Mononuclear cell (primary cell): ENCODE data around the gene SVIL. TPM values are rescaled to one million over a fixed set of nuclear protein-coding genes. Genes with fewer than 3 reads are reported as not detected.
"Not testable (repeated sequence)": the region's sequence is repeated elsewhere in the genome, so short reads cannot be mapped to it uniquely, and the experiment has no call there.

Experiments
- H3K27me3 ChIP-seq: 2 replicates; pipeline ENCODE4 v1.6.0; 2011; ENCODE audit warnings: low read length, control low read depth; ENCODE audit not compliant: insufficient read depth
- H3K4me1 ChIP-seq: 2 replicates; pipeline ENCODE4 v1.5.1; 2011; ENCODE audit warnings: mild to moderate bottlenecking, low read length, control low read depth; ENCODE audit not compliant: insufficient read depth
- H3K4me3 ChIP-seq: 2 replicates; pipeline ENCODE4 v1.5.1; 2011; ENCODE audit warnings: mild to moderate bottlenecking, low read length, moderate library complexity
- H3K9me3 ChIP-seq: 2 replicates; pipeline ENCODE4 v1.5.1; 2011; ENCODE audit warnings: low read depth, mild to moderate bottlenecking, control low read depth, low read length
- total RNA-seq: library from RNA; depleted of rRNA; stranded (reverse); fragments of >200 nt; gene quantifications from one replicate; pipeline ENCODE4 v1.2.3, GENCODE V29; 2012

SVIL gene
- total RNA-seq, 1 donor: 39.5 TPM

DNA sequence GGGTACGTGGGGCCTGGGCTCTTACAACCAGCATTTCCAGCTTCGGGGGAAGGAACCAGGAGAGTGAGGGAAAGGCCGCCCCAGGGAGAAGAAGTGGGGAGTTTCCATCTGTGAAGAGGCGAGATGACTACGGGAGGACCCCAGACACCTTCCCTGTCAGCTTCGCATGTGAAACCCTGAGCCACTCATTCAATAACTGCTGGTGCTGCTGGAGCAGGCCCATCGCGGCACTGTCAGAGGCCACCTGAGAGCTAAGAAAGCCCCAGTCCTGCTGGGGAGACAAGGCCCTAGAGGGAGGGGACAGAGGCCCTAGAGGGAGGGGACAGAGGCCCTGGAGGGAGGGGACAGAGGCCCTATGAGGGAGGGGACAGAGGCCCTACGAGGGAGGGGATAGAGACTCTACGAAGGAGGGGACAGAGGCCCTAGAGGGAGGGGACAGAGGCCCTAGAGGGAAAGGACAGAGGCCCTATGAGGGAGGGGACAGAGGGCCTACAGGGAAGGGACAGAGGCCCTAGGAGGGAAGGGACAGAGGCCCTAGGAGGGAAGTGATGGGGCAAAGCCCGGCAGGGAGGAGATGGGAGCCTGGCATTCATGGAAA is 128.3 kb downstream of the SVIL start:
- not testable (repeated sequence) for H3K27me3 ChIP-seq, H3K4me3 ChIP-seq, H3K4me1 ChIP-seq

DNA sequence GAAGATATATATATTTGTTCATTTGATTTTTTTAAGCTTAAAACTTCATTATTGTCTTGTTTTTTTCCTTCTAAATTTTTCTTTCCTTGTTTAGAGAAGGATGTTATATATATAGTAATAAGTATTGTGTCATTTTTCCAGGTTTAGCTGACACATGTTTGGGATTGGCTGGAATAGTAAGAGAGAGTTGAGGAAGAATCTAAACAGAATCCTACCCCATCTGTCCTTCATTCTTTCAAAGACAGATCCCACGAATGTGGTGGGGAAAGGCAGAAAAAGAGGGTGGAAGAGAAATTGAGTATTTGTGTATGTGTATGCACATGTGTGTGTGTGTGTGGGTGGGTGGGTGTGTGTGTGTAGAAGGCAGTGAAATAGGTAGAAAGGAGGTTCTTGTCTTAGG is 132.4 kb downstream of the SVIL start:
- Histone ChIP-seq H3K4me1 (no peaks in the 10 kb centered on the region), H3K27me3 (no peaks in the 10 kb centered on the region), H3K9me3 (no peaks in the 10 kb centered on the region), H3K4me3 (no peak overlapping the region)

More for the DNA sequence above, 128.3 kb downstream of the SVIL start:
- not testable (repeated sequence) for H3K9me3 ChIP-seq

DNA sequence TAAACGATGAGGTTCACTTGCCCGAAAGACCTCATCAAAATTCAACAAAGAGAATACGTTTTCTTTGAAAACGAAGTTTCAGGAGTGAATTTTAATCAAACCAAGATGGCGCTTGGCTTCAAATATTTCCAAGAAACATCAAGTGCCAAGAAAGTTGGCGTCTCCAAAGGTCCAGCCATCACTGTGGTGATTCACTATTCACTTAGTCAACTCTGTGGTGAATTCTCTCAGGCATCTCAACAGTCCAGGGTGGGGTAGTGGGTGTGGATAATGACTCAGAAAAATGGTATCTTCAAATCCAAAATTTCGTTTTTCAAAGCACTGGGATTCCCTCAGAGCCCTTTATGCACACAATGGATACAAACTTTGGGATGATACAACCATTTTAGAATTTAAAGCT is 133.1 kb downstream of the SVIL start:
- Histone ChIP-seq H3K4me1 (no peaks in the 10 kb centered on the region), H3K9me3 (no peaks in the 10 kb centered on the region), H3K4me3 (no peak overlapping the region), H3K27me3 (no peaks in the 10 kb centered on the region)

DNA sequence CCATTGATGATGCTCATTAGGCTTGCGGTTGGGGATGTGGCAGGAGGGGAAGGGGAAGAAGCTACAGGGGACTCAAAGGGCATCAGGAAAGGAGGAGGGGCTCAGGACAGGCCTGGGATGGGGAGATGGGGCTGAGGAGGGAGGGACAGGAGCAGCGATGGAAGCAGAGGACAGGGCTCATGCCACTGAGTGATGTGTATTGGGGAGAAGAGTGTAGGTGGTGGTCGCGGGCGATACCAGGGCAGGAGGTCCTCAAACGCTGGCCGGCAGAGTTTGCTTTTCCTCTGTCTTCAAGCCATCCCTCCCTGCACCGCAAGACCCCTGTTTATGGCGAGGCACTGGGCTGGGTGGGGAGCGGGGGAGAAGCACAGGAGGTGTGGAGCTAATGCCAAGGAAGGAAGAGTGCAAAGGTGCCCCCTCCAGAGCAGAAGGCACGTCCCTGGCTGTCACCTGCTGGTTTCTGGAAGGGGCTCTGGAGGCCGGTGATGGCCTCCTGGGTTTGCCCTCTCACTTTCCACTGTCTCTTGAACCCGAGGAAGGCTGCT is 134.7 kb downstream of the SVIL start:
- Histone ChIP-seq H3K27me3 (no peaks in the 10 kb centered on the region), H3K9me3 (no peaks in the 10 kb centered on the region)

DNA sequence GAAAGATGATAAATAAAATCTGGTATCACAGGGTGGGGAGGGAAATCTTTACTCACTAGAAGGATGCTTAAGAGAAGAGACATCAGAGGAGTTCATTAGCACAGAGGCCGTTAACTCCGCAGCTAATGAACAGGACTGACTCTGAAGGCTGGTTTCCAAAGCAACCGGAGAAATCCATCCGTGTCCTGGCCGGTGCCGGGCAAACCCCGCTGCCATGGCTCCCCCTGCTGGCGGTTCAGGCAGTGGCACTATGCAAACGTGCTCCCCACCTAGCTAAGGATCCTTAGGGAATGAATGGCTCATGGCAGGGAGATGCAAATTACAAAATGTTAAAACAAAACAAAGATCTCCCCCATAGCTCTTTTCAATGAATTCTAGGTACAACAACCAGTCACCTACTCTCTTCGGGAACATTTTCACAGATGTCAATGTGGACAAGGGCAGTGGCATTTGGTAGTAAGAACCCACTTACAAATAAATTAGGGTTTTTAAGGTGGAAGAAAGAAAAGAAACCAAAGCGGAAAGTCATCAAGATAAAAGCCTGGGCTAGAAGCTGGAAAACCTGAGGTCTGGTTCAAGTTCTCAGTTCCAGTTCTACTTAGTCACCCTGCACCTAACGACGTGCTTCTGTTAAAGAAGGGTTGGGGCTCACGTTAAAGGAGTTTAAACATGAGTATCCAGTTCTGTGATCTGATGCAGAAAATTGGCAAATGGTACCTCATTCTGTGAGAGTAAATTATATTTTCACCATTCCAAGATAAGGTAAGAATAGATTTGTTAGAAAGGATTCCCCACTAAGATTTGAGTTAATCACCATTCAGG is 138.2 kb downstream of the SVIL start:
- Histone ChIP-seq H3K27me3 (no peaks in the 10 kb centered on the region), H3K4me3 (no peak overlapping the region), H3K4me1 (no peaks in the 10 kb centered on the region), H3K9me3 (no peaks in the 10 kb centered on the region)

More for the DNA sequence above, 134.7 kb downstream of the SVIL start:
- Histone ChIP-seq H3K4me3 (no peak overlapping the region), H3K4me1 (no peaks in the 10 kb centered on the region)

DNA sequence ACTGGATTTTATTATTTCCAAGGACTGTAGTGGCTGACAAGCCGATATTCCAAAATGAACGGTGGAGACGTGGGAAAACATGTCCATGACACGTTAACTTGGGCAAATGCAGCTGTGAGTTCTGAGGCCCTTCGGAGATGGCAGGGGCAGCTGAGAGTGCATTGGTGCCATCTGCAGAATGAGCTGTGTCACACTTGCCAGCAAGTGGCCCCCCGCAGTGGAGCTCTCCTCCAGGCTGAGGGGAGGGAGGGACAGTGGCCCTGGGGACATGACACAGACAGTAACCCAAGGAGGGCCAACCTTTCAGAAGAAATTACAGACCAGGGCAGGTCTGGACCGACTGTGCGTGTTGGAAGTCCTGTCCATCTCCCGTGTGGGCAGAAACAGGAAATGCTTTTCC is 139.4 kb downstream of the SVIL start:
- H3K27me3 ChIP-seq: no peaks in the 10 kb centered on the region
- H3K9me3 ChIP-seq: no peaks in the 10 kb centered on the region
- H3K4me1 ChIP-seq: no peaks in the 10 kb centered on the region
- H3K4me3 ChIP-seq: no peak overlapping the region

DNA sequence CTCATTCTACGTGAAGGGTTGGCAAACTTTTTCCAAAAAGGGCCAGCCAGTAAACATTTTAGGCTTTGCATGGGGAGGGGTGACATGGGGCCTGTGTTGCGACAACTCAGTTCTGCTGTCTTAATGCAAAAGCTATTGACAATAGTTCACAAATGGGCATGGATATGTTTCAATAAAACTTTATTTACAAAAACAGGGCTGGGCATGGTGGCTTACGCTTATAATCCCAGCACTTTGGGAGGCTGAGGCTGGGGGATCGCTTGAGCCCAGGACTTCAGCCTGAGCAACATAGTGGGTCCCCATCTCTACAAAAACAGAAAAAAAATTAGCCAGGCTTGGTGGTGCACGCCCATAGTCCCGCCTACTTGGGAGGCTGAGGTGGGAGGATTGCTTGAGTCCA is 141.1 kb downstream of the SVIL start:
- Histone ChIP-seq H3K4me1 (no peaks in the 10 kb centered on the region), H3K27me3 (no peaks in the 10 kb centered on the region), H3K4me3 (no peak overlapping the region), H3K9me3 (no peaks in the 10 kb centered on the region)

DNA sequence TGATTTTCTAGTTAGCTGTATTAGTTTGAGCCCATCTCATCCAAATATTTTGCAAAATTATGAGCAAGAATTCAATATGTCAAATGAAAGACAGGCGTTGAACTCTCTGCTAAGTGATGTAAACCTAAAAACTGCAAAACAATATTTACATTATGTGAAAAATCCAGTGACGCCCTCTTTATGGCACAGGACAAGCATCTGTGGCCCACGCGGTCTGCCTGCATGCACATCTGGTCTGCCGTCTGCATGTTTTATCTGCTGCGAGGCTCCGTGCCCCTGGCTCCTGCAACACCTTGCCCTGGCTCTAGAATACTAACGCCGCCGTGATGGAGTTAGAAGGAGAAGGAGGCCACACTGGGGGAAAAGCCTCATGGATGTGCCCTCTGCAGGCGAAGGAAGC is 142.0 kb downstream of the SVIL start:
- Histone ChIP-seq H3K4me1 (no peaks in the 10 kb centered on the region), H3K27me3 (no peaks in the 10 kb centered on the region), H3K9me3 (no peaks in the 10 kb centered on the region), H3K4me3 (no peak overlapping the region)

DNA sequence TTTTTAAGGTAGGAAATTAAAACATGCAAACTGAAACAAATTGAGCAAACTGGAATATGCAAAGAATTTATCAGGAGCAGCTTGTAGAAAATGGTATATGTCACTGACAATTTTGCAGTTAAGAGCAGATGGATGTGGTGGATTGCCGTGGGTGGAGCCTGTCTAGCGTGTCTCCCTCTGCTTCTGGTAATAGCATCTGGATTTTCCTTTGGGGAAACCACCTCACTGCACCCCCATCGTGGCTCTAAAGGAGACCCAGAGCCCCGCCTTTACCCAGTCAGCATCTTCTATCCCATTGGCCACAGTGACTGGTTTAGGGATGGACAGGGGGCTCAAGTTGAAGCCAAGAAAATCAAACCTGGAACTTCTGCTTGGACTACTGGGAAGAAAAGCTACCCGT is 142.9 kb downstream of the SVIL start:
- H3K27me3 ChIP-seq: no peaks in the 10 kb centered on the region
- no peak overlapping the region for H3K4me3 ChIP-seq
- H3K4me1 ChIP-seq: no peaks in the 10 kb centered on the region
- H3K9me3 ChIP-seq: no peaks in the 10 kb centered on the region

DNA sequence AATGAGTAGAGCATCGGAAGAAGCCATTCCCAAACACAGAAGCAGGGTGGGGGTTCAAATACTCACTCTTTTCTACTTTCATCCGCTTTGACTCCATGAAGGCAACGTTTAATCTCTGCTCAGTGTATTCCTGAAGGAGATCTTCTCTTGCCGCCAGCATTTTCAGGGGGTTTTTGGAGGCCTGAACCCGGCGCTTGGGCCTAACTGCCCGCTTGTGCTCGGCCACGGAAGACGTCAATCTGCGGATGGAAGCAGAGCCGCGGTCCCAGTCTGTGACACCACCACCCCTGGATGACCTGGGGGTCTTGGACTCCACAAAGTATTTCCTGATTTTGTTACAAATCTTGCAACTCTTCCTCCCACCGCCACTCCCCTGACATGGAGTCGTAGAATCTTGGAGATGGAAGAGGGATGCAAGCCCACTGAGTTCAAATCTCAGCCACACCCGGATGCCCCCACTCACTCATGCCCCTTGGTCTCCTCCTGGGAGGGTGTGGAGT is 143.9 kb downstream of the SVIL start:
- not testable (repeated sequence) for H3K4me1 ChIP-seq, H3K4me3 ChIP-seq, H3K9me3 ChIP-seq, H3K27me3 ChIP-seq

DNA sequence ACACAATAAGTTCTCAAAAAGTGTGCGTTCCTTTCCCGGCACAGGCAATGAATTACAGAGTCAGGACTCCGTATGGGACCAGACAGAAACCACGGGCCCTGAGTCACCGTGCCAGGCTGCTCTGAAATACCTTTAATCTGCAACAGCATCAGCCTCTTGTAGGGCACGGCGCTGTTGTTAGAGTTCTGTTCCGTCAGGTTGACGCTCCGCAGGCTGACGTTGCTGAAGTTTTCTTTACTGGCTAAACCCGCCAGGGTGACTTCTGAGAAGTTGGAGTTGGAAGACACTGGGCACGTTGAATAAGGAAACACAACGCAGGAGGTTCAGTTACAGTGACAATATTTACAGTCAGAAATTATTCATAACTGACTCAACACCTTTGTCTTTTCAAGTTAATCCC is 146.3 kb downstream of the SVIL start:
- H3K9me3 ChIP-seq, H3K4me1 ChIP-seq, H3K4me3 ChIP-seq, H3K27me3 ChIP-seq: not testable (repeated sequence)

DNA sequence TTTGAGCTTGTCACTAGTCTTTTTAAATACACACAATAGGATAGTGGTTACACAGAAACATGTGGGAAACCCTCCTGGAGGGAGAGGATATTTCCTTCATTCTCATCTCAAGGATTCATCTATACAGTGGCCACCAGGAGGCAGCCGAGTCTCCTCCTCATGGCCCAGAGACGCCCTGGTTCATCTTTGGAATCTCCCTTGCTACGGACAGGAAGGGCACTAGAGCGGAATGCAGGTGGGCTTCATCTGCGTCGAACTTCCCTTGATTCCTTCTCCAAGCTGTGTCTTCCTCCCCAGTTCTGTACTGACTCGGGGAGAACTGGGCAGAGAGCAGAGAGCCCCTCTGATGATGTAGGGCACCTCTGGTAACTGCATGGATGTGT is 146.9 kb downstream of the SVIL start:
- not testable (repeated sequence) for H3K27me3 ChIP-seq, H3K4me1 ChIP-seq, H3K9me3 ChIP-seq, H3K4me3 ChIP-seq

DNA sequence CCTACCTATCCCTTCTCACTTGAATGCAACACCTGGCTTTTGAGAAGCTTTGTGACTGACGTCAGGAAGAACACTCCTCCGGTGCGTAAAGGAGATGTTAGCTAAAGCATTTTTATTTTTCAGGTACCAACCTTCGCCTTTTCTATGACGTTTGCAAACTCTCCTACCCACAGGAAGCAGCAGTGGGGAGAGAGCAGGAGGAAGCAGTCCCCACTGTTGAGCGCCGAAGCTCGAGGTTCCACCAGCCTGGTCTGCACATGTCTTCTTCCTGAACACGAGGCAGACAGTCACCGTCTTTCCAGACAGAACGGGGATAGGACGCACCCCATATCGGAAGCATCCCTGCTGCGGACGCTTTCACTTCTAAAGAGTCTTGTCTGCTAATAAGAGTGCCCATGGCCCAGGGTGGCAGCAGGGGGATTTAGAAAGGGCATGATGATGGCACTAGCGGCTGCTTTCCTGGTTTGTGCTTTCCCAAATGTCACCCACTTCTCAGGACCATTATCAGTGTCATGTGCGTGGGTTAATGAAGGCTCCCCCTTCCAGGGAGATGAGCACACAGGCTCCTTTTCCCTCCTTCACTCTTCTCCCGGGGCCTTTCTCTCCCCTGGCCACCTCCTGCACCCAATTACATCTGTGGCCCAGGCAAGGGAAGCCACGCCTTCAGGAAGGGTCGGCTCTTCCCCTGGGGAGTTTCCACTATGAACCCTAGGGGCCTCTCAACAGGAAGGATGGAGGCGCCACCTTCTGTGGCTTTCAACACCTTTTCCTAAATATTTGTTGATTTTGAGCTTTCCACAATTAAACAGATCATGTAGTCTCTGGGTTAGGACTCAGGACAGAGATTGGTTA is 147.5 kb downstream of the SVIL start:
- not testable (repeated sequence) for H3K27me3 ChIP-seq, H3K9me3 ChIP-seq, H3K4me3 ChIP-seq, H3K4me1 ChIP-seq

DNA sequence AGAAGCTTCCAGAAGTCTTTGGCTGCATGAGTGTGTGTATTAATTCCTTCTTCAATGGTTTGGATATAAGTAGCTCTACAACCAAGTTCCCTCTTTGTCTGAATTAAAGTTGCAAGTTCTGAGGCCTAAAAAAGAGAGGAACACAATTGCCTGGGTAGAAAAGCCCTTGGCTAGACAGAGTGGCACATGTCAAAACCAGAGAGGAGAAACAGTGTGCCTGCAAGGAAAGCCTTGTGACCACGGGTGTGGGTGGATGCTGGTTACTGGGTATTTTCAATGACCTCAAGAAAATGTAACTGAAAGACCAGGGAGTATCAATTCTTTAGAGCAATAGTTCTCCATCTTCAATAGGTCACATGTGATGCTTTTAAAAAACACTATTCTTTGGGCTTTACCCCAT is 148.3 kb downstream of the SVIL start:
- Histone ChIP-seq H3K4me1 (peaks cover 7% of the 10 kb centered on the region), H3K9me3 (no peaks in the 10 kb centered on the region), H3K4me3 (no peak overlapping the region), H3K27me3 (no peaks in the 10 kb centered on the region)

DNA sequence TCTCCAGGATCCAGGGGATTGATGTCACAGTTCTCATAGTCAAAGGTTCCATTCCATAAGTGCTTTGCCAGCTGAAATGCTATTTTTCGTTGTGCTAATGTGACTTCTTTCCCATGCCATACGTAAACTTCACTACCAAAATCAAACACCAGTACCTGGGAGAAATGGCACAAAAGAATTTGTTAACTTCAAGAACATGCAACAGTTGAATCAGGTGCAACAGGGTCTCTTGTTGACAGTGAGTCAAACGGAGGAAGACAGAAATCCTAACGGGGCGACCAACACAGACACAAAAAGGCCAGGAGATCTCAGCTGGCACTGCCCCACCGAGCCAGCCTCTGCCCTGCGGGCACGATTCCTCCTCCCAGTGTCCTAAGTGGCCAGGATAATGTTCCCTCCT is 150.1 kb downstream of the SVIL start:
- not testable (repeated sequence) for H3K4me3 ChIP-seq, H3K27me3 ChIP-seq, H3K9me3 ChIP-seq

More for the DNA sequence above, 150.1 kb downstream of the SVIL start:
- not testable (repeated sequence) for H3K4me1 ChIP-seq
